Measurements from ENCODE around the gene HMGXB3.

DNA sequence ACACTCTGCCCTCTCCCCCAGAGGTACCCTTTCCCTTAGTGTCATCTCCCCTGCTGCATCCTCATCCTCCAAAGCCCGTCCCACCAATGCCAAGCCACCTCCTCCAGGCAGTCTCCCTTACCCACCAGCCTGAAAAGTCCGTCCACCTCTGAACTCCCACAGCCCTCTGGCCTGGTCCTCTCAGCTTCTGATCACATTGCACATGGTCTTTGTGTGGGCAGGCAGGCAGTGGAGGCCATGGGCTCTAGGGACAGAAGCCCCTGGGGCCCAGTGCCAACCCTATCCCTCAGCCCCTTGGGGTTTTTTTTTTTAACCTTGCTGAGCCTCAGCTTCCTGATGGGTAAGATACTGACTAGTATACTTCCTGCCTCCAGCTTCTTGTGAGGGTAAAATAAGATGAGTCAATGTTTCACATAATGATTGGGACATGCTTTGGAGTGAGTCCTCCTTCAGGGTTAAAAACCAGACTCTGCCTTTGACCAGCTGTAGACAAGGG is 66.4 kb downstream of the HMGXB3 start:
- TF ChIP-seq EZH2phosphoT487 (IDR thresholded peaks at IDR 0.05; ENCODE audit: borderline replicate concordance, low read depth, low read length) = no peak
- TF ChIP-seq, protein P1, sequence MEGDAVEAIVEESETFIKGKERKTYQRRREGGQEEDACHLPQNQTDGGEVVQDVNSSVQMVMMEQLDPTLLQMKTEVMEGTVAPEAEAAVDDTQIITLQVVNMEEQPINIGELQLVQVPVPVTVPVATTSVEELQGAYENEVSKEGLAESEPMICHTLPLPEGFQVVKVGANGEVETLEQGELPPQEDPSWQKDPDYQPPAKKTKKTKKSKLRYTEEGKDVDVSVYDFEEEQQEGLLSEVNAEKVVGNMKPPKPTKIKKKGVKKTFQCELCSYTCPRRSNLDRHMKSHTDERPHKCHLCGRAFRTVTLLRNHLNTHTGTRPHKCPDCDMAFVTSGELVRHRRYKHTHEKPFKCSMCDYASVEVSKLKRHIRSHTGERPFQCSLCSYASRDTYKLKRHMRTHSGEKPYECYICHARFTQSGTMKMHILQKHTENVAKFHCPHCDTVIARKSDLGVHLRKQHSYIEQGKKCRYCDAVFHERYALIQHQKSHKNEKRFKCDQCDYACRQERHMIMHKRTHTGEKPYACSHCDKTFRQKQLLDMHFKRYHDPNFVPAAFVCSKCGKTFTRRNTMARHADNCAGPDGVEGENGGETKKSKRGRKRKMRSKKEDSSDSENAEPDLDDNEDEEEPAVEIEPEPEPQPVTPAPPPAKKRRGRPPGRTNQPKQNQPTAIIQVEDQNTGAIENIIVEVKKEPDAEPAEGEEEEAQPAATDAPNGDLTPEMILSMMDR (conservative IDR thresholded peaks at IDR 0.05; ENCODE audit: low read length) = no peak
